GM18858 (cell line): Measurements from ENCODE around the gene BMPR2.
"Not testable (repeated sequence)": the region's sequence is repeated elsewhere in the genome, so short reads cannot be mapped to it uniquely, and the experiment has no call there.

ENCODE experiments used
- ATAC-seq: cut with Tn5 transposase; IDR thresholded peaks from one replicate; pipeline ENCODE4 v1.9.1; 2021; ENCODE audit not compliant: unreplicated experiment

BMPR2 gene

DNA sequence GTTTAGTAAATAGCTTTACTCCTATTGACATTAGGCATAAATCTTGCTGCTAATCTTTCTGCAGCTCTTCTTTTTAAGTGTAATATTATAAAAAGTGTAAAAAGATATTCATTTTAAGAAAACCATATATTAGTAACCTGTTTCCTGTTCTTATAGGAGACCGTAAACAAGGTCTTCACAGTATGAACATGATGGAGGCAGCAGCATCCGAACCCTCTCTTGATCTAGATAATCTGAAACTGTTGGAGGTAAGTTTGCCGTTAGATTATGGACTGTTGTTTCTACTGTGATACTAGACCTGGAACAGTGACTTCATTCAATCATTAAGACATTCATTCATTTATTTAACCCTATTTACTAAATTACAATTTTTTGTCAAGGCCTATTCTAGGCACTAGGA, 138.6 kb downstream of the BMPR2 start:
- ATAC-seq = no peak

DNA sequence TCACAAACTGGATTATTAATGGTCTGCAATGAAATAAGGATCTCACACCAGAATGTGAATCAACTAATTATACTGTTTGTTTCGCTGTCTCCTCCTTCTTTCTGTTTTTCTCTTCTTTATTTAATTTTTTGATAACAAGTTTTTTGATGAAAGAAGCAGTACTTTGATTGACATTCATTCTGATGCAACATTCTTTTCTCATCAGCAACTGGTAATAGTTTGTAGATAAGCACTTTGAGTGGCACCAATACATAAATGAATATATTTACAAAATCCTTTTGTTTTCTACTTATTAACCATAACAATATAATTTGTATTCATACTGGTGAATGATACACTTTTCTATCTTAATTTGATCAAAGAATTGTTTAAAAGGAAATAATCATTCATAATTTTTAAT, 143.3 kb downstream of the BMPR2 start:
- no peak for ATAC-seq

- no peak for ATAC-seq
Measured at GRCh38 chr2:202521470-202521869, 145.3 kb downstream of the BMPR2 start.

DNA sequence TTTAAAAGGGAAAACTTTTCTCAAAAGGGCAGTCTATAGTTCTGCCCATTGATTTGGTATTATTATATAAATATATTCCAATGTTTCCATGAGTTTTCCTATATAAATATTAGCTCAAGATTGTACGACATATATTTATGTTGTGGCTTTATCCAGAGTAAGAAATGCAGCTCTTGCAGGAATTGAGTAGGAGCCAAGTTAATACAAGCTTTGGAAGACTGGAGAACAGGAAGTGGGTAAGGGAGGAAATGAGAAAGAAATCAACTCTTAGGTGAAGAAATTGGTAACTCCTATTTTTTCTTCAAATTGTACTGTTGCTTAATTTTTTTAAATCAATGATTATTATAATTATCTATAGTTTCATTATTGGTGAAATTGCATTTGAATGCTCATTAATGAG, 153.3 kb downstream of the BMPR2 start:
- no peak for ATAC-seq

GRCh38 chr2:202530038-202530437, 153.9 kb downstream of the BMPR2 start:
- no peak for ATAC-seq

DNA sequence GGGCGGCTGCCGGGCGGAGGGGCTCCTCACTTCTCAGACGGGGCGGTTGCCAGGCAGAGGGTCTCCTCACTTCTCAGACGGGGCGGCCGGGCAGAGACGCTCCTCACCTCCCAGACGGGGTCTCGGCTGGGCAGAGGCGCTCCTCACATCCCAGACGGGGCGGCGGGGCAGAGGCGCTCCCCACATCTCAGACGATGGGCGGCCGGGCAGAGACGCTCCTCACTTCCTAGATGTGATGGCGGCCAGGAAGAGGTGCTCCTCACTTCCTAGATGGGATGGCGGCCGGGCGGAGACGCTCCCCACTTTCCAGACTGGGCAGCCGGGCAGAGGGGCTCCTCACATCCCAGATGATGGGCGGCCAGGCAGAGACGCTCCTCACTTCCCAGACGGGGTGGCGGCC, 159.2 kb downstream of the BMPR2 start:
- not testable (repeated sequence) for ATAC-seq

GRCh38 chr2:202541137-202541536, 165.0 kb downstream of the BMPR2 start:
- no peak for ATAC-seq

DNA sequence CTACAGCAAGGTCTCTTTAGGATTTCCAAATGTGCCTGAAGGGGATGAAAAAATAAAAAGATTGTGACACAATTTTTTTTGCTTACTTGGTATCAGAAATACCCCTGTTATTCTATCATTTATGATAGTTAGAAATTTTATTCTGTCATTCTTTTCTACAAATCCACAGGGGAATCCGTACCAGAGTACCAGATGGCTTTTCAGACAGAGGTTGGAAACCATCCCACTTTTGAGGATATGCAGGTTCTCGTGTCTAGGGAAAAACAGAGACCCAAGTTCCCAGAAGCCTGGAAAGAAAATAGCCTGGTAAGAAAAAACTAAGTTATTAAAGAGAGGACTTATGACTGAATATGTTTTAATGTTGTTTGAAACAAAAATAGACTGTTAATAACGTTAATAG, 166.0 kb downstream of the BMPR2 start:
- ATAC-seq = no peak

GRCh38 chr2:202545523-202545922, 169.4 kb downstream of the BMPR2 start:
- no peak for ATAC-seq

- no peak for ATAC-seq
Measured at GRCh38 chr2:202545931-202546330, 169.8 kb downstream of the BMPR2 start.

GRCh38 chr2:202546499-202547141, 170.5 kb downstream of the BMPR2 start:
- not testable (repeated sequence) for ATAC-seq

DNA sequence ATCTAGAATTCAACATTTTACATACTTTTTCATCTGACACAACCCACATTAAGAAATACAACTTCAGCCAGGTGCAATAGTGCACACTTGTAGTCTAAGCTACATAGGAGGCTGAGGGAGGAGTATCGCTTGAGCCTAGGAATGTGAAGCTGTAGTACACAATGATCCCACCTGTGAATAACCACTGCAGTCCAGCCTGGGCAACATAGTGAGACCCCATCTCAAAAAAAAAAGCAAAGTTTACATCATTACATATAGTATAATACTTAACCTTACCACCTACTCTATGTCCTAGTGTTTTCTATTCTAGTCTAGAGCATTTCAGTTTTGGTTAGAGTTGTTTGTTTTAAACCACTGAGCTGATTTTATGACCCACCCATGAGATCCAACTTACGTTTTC, 172.1 kb downstream of the BMPR2 start:
- ATAC-seq = no peak

GRCh38 chr2:202551000-202551399, 174.9 kb downstream of the BMPR2 start:
- not testable (repeated sequence) for ATAC-seq

- ATAC-seq = no peak
Measured at GRCh38 chr2:202555356-202555755, 179.2 kb downstream of the BMPR2 start.

DNA sequence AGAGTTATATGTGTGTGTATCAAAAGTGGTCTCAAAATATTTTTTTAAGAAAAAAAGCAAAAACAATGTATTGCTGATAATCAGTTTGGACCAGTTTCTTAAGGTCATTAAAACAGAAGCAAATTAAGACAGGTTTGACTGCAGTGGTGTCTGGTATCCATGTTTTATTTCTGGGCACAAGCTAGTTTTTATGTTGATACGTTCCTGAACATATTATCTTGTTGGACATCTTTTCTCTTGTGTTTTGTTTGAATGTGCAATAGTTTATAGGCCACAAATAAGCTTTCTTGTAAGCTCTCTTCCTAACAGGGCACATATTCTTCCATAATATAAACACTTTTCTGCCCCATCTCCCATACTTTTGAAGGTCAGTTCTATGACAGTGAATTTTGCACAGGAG, 184.1 kb downstream of the BMPR2 start:
- no peak for ATAC-seq

DNA sequence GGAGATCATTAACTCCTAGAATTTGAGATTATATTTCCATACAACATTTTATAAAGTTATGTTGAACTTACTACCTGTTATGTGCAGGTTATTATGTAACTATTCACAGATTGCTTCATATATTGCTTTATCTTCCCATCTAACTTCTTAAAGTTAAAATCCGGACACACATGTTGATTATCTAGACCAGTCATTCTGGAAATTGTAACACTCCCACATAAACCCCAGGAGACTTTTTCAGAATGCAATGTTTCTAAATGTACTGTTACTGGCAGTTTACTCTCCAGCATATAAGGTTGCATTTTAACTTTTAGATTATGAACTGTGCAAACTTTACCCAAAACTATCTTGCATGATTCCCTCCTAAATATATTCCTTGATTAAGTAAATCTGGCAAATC, 188.1 kb downstream of the BMPR2 start:
- ATAC-seq = no peak

DNA sequence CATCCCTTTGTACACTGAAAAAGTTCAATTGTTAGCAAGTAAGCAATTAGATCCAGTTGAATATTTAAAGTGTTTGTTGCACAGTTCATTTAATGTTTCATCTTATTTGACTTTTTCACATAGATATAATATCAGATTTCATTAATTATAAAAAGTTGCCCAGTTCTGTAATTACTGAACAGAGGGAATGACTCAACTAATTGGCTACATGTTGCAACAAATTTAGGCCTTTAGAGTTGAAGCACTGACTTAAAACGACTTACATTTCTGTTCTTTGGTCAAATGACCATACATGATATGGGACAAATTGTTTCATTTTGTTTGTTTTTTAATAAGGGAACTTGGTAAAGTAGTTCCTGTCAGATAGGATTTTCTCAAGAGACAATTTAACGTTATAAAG, 190.2 kb downstream of the BMPR2 start:
- no peak for ATAC-seq

DNA sequence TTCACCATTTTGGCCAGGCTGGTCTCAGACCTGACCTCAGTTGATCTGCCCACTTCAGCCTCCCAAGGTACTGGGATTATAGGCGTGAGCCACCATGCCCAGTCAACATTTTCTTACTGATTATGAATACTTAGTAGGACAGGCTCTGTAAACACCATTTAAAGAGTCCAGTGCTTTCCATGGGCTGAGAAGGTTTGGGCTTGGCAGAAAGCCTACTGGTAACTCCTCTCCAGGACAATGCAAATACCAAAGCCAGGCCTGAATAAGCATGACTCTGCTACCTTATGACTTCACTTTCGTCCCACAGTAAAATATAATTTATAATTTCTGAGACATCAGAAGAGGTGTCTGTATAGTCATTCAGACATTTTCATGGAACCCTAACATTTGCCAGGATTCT, 198.4 kb downstream of the BMPR2 start:
- no peak for ATAC-seq

GRCh38 chr2:202575194-202575593, 199.1 kb downstream of the BMPR2 start:
- not testable (repeated sequence) for ATAC-seq

GRCh38 chr2:202577250-202578183, 201.4 kb downstream of the BMPR2 start:
- no peak for ATAC-seq

GRCh38 chr2:202582846-202583245, 206.7 kb downstream of the BMPR2 start:
- not testable (repeated sequence) for ATAC-seq

- ATAC-seq = no peak
Measured at GRCh38 chr2:202583709-202584219, 207.6 kb downstream of the BMPR2 start.
